HG03442 (cell line): ENCODE measurements around the gene PRPF6.

Experiments used
- ATAC-seq: cut with Tn5 transposase; IDR thresholded peaks from one replicate; pipeline ENCODE4 v1.9.1; 2021; ENCODE audit warnings: mild to moderate bottlenecking, moderate library complexity; ENCODE audit not compliant: unreplicated experiment

The PRPF6 gene

GRCh38 chr20:64073476-64074183 lies 92.7 kb downstream of the PRPF6 start:
- ATAC-seq, result no peak

DNA sequence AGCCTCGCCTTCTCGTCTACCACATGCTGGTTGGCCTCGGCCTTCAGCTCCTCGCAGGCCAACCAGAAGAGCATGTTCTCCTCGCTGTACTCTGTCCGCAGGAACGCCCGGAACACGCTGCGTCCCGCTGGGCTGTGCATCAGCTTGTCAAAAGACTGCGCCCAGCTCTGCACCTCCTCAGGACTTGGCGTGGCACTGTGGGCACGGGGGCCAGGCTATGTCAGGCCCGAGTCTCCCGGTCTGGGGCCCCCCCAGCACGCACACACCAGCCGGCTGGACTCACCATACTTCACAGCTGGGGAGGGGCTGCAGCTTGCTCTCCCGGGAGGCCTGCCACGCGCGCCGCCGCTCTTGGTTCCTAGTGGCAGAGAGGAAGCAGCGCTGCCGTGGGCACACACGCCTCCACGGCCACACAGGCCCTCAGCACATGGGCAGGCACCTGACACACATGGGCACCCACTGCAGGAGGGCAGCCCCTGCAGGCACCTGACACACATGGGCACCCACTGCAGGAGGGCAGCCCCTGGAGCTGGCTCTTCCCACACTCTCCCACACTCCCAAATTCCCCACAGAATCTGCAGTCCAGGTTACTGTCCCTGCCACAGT lies 93.4 kb downstream of the PRPF6 start:
- ATAC-seq, result no peak

DNA sequence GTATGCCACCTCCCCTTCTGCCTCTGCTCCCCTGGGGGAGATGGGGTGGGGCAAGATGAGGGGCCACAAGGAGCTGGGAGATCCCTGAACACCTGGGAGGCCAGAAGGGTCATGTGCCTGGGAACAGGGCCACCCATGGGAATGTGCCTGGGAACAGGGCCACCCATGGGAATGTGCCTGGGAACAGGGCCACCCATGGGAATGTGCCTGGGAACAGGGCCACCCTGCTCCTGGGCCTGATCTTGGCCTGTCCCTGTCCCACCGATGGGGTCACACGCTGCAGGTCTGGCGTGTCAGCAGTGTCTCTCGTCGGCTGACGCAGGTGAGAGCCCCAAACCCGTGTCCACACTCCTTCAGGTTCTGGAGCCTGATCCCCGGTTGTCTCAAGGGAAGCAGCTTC lies 94.0 kb downstream of the PRPF6 start:
- no peak for ATAC-seq

DNA sequence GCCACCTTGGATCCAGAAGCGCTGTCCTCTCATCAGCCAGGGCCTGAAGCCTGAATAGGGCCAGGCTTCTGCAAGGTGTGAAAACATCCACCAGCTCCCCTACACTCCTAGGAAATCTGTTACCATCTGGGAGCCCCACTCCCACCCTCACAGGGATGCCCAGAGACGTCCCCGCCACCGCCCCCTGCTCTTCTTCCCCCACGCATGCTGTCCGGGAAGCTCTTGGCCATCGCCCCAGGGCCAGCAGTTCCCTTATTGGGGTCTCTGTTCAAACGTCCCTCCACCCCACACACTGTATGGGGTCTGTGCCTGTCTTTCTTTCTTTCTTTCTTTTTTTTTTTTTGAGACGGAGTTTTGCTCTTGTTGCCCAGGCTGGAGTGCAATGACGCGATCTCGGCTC lies 94.6 kb downstream of the PRPF6 start:
- ATAC-seq, result no peak

- no peak for ATAC-seq
Measured at GRCh38 chr20:64076061-64076997, 95.4 kb downstream of the PRPF6 start.

GRCh38 chr20:64077094-64077493 lies 96.2 kb downstream of the PRPF6 start:
- ATAC-seq, result no peak

DNA sequence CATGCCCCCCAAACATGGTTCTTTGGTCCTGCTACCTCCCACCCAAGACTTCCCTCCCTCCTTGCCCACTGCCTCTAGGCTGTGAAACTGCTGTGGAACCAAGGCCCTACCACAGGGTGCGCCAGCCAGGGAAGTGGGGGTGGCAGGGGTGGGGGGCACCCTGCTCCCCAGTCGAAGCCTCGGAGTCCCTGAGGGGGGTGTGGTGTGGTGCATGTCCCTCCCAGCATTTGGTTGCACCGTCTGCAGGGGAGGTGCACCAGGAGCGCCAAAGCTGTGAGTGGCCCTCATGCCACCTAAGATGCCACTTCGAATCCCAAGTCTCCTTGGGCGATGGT lies 96.6 kb downstream of the PRPF6 start:
- ATAC-seq, result no peak

DNA sequence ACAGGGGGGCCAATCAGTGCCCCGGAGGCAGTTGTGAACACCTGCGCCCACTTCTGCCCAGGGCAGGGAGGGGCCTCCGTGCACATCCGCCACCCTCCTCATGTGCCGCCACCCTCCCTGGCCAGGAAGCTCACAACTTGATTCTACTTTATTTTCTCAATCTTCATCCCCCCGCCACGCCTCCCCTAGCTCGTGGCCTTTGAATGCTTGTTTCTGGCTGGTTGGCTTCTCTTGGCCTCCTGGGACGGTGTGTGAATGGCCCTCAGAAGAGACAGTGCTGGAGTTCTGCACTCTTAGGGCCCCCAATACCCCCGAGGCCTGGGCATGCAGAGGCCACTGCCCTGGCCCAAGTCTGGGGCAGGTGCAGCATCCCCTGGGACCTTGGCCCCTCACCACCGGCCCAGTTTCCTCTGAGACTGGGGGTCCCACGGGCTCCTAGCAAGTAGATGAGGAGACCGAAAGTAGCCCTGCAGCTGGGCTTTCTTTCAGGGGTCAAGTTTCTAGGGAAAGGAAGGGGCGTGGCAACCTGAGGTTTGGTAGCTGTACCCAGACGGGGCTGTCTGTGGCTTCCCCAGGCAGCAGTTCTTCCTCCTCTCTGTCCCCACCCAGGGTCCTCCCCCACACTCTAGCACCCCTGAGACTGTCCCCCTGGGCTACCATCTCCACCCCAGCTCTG lies 97.1 kb downstream of the PRPF6 start:
- ATAC-seq, result no peak

GRCh38 chr20:64078934-64079272 lies 98.0 kb downstream of the PRPF6 start:
- ATAC-seq, result no peak

- peak; percentile 39 for ATAC-seq
Measured at GRCh38 chr20:64079273-64080012, 98.5 kb downstream of the PRPF6 start, which contains the start of gene RGS19. RGS19 (minus strand) TSS chr20:64079518; CDS start chr20:64076886, 2,632 bp downstream.

DNA sequence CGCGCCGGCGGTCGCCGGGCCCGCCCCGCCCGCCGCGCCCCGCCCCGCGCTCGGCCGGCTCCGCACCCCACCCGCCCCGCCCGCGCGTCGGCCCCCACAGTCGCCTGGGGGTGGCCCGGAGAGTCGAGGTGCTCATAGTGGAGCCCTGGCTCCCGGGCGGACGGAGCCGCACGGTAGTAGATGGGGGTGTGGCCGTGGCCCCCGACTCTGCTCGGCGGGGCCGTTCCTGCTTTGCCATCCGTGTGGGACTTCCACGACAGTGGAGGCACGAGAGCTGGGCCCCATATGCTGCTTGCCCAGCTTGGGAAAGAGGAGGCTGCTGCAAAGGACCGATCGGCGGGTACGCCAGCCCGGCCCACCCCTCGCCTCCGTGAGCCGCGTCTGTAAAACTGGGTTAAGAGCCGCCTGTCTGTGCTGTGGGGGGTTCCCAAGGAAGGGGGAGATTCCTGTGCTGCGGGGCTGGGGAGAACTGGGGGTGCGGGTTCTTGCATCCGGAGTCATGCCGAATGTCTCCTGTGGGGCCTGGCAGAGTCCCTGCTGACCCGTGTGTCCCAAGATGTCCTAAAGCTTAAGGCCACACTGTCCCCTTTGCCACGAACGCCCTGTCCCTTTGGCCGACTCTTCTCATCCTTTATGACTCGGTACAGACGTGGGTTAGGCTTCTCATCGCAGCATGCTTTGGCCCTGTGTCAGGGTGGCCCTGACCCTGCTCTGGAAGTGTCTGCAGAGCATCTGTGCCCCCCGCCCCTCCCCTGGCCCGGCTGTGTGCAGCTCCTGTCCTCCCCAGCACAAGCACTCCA lies 99.3 kb downstream of the PRPF6 start, which contains the start of gene OPRL1:
TSS of gene OPRL1 (plus strand) at position 70 of the 800 bp plus-strand sequence. CDS start 12,639 bp downstream, outside the sequence.
- ATAC-seq, result no peak

- no peak for ATAC-seq
Measured at GRCh38 chr20:64080813-64081623, 100.1 kb downstream of the PRPF6 start.

DNA sequence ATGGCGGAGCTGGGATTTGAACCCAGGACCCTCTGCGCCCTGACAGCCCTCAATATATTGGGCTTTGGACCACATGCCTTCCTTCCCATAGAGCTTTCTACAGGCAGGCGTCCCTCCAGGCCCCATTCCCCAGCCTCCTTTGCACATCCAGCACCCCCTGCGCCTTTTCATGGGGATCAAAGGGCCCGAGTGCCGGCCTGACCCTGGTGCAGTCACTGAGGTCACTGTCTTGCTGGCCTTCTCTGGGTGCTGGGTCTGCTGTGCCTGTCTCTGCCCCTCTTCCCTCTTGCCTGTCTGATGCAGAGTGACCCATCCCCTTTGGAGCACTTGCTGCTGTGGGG lies 100.7 kb downstream of the PRPF6 start:
- no peak for ATAC-seq

DNA sequence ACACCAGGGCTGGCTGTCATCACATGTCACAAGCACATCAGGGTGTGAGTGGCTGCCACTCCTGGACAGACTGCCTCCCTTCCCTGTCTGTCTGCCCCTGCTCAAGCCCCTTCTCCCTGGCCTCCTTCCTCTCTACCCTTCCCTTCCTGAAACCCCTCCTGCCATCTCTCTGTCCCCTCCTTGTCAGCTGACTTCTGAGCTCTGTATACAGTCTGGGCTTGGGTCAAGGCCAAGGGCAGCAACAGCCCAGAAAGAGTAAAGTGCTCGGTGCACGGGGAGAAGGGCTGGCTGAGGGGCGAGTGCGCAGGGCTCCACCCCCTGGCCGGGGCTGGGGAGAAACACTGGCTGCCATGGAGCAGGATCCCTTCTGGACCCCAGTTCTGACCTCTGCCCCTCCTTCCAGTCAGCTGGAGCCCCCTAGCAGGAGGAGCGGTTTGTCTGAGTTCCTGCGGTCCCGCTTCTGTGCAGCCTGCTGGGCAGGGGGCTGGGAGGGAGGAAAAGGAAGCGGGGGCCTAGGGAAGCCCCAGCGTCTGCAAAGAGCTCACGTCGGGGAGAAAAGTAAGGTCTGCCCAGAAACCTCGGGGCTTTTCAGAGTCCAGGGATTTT lies 101.3 kb downstream of the PRPF6 start:
- ATAC-seq, result no peak
